H9 (cell line): Measurements from ENCODE around the gene GPATCH1. TPM values are rescaled to one million over a fixed set of nuclear protein-coding genes. Genes with fewer than 3 reads are reported as not detected.

Experiments used
- DNase-seq: peaks from one replicate; pipeline ENCODE4 v3.0.0-alpha.2; 2017
- H2AFZ ChIP-seq: one replicate; pipeline ENCODE4 v1.6.1; 2013; ENCODE audit warnings: mild to moderate bottlenecking, low read length, control low read depth, moderate library complexity
- H2AK5ac ChIP-seq: 2 replicates; pipeline ENCODE4 v1.6.1; 2013; ENCODE audit warnings: low read length, control low read depth, mixed read lengths; ENCODE audit not compliant: insufficient read length
- H2BK120ac ChIP-seq: one replicate; pipeline ENCODE4 v1.6.1; 2013; ENCODE audit warnings: low read depth, mild to moderate bottlenecking, low read length, control low read depth, inconsistent platforms; ENCODE audit not compliant: poor library complexity, severe bottlenecking
- H2BK12ac ChIP-seq: 2 replicates; pipeline ENCODE4 v1.6.1; 2013; ENCODE audit warnings: low read length, control low read depth, mixed read lengths, low read depth; ENCODE audit not compliant: insufficient read length
- H2BK15ac ChIP-seq: 2 replicates; pipeline ENCODE4 v1.6.1; 2013; ENCODE audit warnings: low read depth, low read length, control low read depth
- H2BK20ac ChIP-seq: one replicate; pipeline ENCODE4 v1.6.1; 2013; ENCODE audit warnings: low read depth, mild to moderate bottlenecking, low read length, control low read depth, inconsistent platforms; ENCODE audit not compliant: poor library complexity, severe bottlenecking
- H2BK5ac ChIP-seq: 2 replicates; pipeline ENCODE4 v1.6.1; 2013; ENCODE audit warnings: low read length, control low read depth, mixed read lengths; ENCODE audit not compliant: insufficient read length
- H3K14ac ChIP-seq: 2 replicates; pipeline ENCODE4 v1.6.1; 2013; ENCODE audit warnings: low read length, control low read depth; ENCODE audit not compliant: insufficient read depth
- H3K18ac ChIP-seq: 2 replicates; pipeline ENCODE4 v1.6.1; 2013; ENCODE audit warnings: low read depth, mild to moderate bottlenecking, mixed read lengths, low read length, control low read depth; ENCODE audit not compliant: insufficient read length
- H3K23ac ChIP-seq: 2 replicates; pipeline ENCODE4 v1.6.1; 2013; ENCODE audit warnings: low read length, control low read depth, mixed read lengths, low read depth; ENCODE audit not compliant: insufficient read length
- H3K23me2 ChIP-seq: 2 replicates; pipeline ENCODE4 v1.6.1; 2013; ENCODE audit warnings: low read depth, mild to moderate bottlenecking, mixed read lengths, low read length, control low read depth; ENCODE audit not compliant: insufficient read length, poor library complexity, severe bottlenecking
- H3K27ac ChIP-seq: 2 replicates; pipeline ENCODE4 v1.5.1; 2013; ENCODE audit warnings: low read length, control low read depth, mixed read lengths, low read depth; ENCODE audit not compliant: insufficient read length
- H3K27me3 ChIP-seq: 2 replicates; pipeline ENCODE4 v1.6.1; 2013; ENCODE audit warnings: low read length, control low read depth, inconsistent platforms; ENCODE audit not compliant: insufficient read depth
- H3K4ac ChIP-seq: 2 replicates; pipeline ENCODE4 v1.6.1; 2013; ENCODE audit warnings: low read depth, mild to moderate bottlenecking, control low read depth, inconsistent platforms, low read length, moderate library complexity
- H3K4me1 ChIP-seq: 2 replicates; pipeline ENCODE4 v1.6.1; 2013; ENCODE audit warnings: low read length, control low read depth, inconsistent platforms; ENCODE audit not compliant: insufficient read depth
- H3K4me2 ChIP-seq: 2 replicates; pipeline ENCODE4 v1.6.1; 2013; ENCODE audit warnings: low read length, control low read depth, mixed read lengths; ENCODE audit not compliant: insufficient read length, insufficient read depth
- H3K56ac ChIP-seq: 2 replicates; pipeline ENCODE4 v1.6.1; 2013; ENCODE audit warnings: low read depth, mild to moderate bottlenecking, mixed read lengths, low read length, control low read depth; ENCODE audit not compliant: insufficient read length
- H3K79me1 ChIP-seq: 2 replicates; pipeline ENCODE4 v1.6.1; 2013; ENCODE audit warnings: low read depth, mild to moderate bottlenecking, moderate library complexity, low read length, control low read depth, inconsistent platforms; ENCODE audit not compliant: insufficient read depth, poor library complexity, severe bottlenecking
- H3K79me2 ChIP-seq: 2 replicates; pipeline ENCODE4 v1.6.1; 2013; ENCODE audit warnings: low read length, control low read depth, inconsistent platforms; ENCODE audit not compliant: insufficient read depth
- H3K9ac ChIP-seq: 2 replicates; pipeline ENCODE4 v1.6.1; 2013; ENCODE audit warnings: low read length, control low read depth, mixed read lengths; ENCODE audit not compliant: insufficient read length; ENCODE audit errors: extremely low read depth
- H3K9me3 ChIP-seq: one replicate; pipeline ENCODE4 v1.6.1; 2013; ENCODE audit warnings: low read depth, low read length, inconsistent platforms; ENCODE audit not compliant: control insufficient read depth
- H3T11ph ChIP-seq: one replicate; pipeline ENCODE4 v1.6.1; 2013; ENCODE audit warnings: mild to moderate bottlenecking, low read length, control low read depth, inconsistent platforms
- H4K20me1 ChIP-seq: one replicate; pipeline ENCODE4 v1.6.1; 2013; ENCODE audit not compliant: control insufficient read depth, insufficient read length, insufficient read depth
- H4K5ac ChIP-seq: 2 replicates; pipeline ENCODE4 v1.6.1; 2013; ENCODE audit warnings: low read depth, mild to moderate bottlenecking, mixed read lengths, low read length, control low read depth; ENCODE audit not compliant: insufficient read length
- H4K8ac ChIP-seq: replicated peaks from 2 replicates; pipeline ENCODE4 v1.6.1; 2013; ENCODE audit warnings: low read length, control low read depth, mixed read lengths, low read depth; ENCODE audit not compliant: insufficient read length
- H4K91ac ChIP-seq: 2 replicates; pipeline ENCODE4 v1.6.1; 2013; ENCODE audit warnings: low read depth, mild to moderate bottlenecking, moderate library complexity, mixed read lengths, low read length, control low read depth; ENCODE audit not compliant: insufficient read length
- H3K27ac Mint-ChIP-seq, 3 experiments: 2 replicates in 2 of 3; 3 replicates in 1 of 3; pipeline ENCODE4 v1.8.0; 2020 to 2021; ENCODE audit warnings: mixed read lengths in 3 of 3, mild to moderate bottlenecking in 1 of 3, moderate library complexity in 1 of 3
- H3K27me3 Mint-ChIP-seq: 2 replicates; pipeline ENCODE4 v1.8.0; 2021; ENCODE audit warnings: low read depth, mild to moderate bottlenecking, moderate library complexity, mixed read lengths
- H3K36me3 Mint-ChIP-seq, 3 experiments: 2 replicates in 2 of 3; 3 replicates in 1 of 3; pipeline ENCODE4 v1.8.0; 2020 to 2021; ENCODE audit warnings: low read depth in 3 of 3, mixed read lengths in 3 of 3; ENCODE audit not compliant: insufficient read depth in 1 of 3
- H3K4me1 Mint-ChIP-seq, 2 experiments: 2 replicates each; pipeline ENCODE4 v1.8.0; 2020; ENCODE audit warnings: mixed read lengths in 2 of 2
- H3K4me3 Mint-ChIP-seq, 2 experiments: 2 replicates in 1 of 2; 3 replicates in 1 of 2; pipeline ENCODE4 v1.8.0; 2020 to 2021; ENCODE audit warnings: mild to moderate bottlenecking in 2 of 2, mixed read lengths in 2 of 2, moderate library complexity in 1 of 2
- H3K9me3 Mint-ChIP-seq, 2 experiments: 2 replicates in 1 of 2; 3 replicates in 1 of 2; pipeline ENCODE4 v1.8.0; 2020; ENCODE audit warnings: mild to moderate bottlenecking in 2 of 2, mixed read lengths in 2 of 2, moderate library complexity in 1 of 2
- CTCF ChIP-seq: fragments of 200-600 bp; sonication (generic); conservative IDR thresholded peaks from 3 replicates; pipeline ENCODE4 v1.8.0; 2021; ENCODE audit warnings: antibody characterized with exemption, mild to moderate bottlenecking
- WGBS: extraction: QIAGEN DNeasy Blood & Tissue Kit; methylation state at CpG from one replicate; pipeline ENCODE4 v1.1.7; 2013; ENCODE audit warnings: missing lambda C conversion rate, low lambda C conversion rate, mixed read lengths; ENCODE audit not compliant: insufficient read length; ENCODE audit errors: extremely low coverage; 5-methylcytosine and 5-hydroxymethylcytosine counted together
- total RNA-seq: library from RNA; stranded (reverse); gene quantifications from 2 replicates; pipeline ENCODE4 v1.2.1, GENCODE V29; 2021

Gene GPATCH1
- total RNA-seq, 1 experiment from 2014 or later, result 11.7 TPM

GRCh38 chr19:33064792-33065550 is 16.0 kb upstream of the GPATCH1 start, which contains the start of gene RHPN2:
RHPN2 (minus strand) TSS chr19:33064888; CDS start chr19:33064852, 36 bp downstream.
- Histone ChIP-seq H3K27me3 (no peaks in the 10 kb centered on the region), H3K23me2 (peaks cover 18% of the 10 kb centered on the region), H2BK15ac (no peak within 1 kb of the TSS; the same call in 1 of the 2 replicates), H3K4me1 (no peaks in the 10 kb centered on the region; the same call in 1 of the 2 replicates), H3K4ac (no peak within 1 kb of the TSS), H2BK120ac (no peak within 1 kb of the TSS), H3K23ac (no peak within 1 kb of the TSS), H4K5ac (no peak within 1 kb of the TSS), H2BK12ac (no peak within 1 kb of the TSS), H4K20me1 (no peaks in the 10 kb centered on the region), H3K9ac (peak within 1 kb of the TSS; percentile 76), H2BK20ac (no peak within 1 kb of the TSS), H3K27ac (no peak within 1 kb of the TSS), H3K56ac (no peak within 1 kb of the TSS), H3K14ac (peak within 1 kb of the TSS; percentile 62; the same call in 1 of the 2 replicates), H3K18ac (no peak within 1 kb of the TSS), H2AK5ac (no peak within 1 kb of the TSS), H3K9me3 (no peaks in the 10 kb centered on the region), H3K79me2 (peaks cover 13% of the 10 kb centered on the region), H3K4me2 (peak within 1 kb of the TSS; percentile 75), H3K79me1 (peaks cover 4% of the 10 kb centered on the region), H2BK5ac (no peak within 1 kb of the TSS), H2AFZ (no peak within 1 kb of the TSS), H4K91ac (no peak within 1 kb of the TSS), H3T11ph (no peak within 1 kb of the TSS), H4K8ac (no peak within 1 kb of the TSS)
- Mint-ChIP-seq H3K4me1 (peaks cover 21 to 22% of the 10 kb centered on the region in 2 experiments), H3K9me3 (no peaks in the 10 kb centered on the region), H3K27ac (peak within 1 kb of the TSS in 1 of 3 experiments; percentile 44; a peak in 1 of 7 replicates), H3K4me3 (peak within 1 kb of the TSS; percentile 84 to 92), H3K36me3 (0 out of 7 replicates have a peak, but pooled peaks cover 0 to 2% (median 0%) of the 10 kb centered on the region in 3 experiments), H3K27me3 (peaks cover 6% of the 10 kb centered on the region)
- no CpG with 5 or more reads among the region's 86 CpGs for WGBS
- peak; percentile 81 for DNase-seq
- TF ChIP-seq CTCF, result no peak
